Kidney tubule cell (primary cell): Measurements from ENCODE around the gene USP10.

Experiments used
- DNase-seq: peaks from one replicate; pipeline ENCODE4 v3.0.0-alpha.2; 2018; ENCODE audit warnings: low spot score

The USP10 gene

GRCh38 chr16:84699712-84700445 lies at the start of gene USP10:
Gene USP10, plus strand, starts transcription at chr16:84700000. Its CDS starts 91 bp downstream, at chr16:84700091.
- peak; percentile 91 for DNase-seq

GRCh38 chr16:84650062-84650991 lies 49.5 kb upstream of the USP10 start:
- peak; percentile 96 for DNase-seq

GRCh38 chr16:84652566-84652965 lies 47.2 kb upstream of the USP10 start:
- DNase-seq, result no peak

GRCh38 chr16:84654238-84654637 lies 45.6 kb upstream of the USP10 start:
- no peak for DNase-seq

GRCh38 chr16:84654998-84655397 lies 44.8 kb upstream of the USP10 start:
- no peak for DNase-seq

GRCh38 chr16:84656649-84657048 lies 43.2 kb upstream of the USP10 start:
- no peak for DNase-seq

- no peak for DNase-seq
Measured at GRCh38 chr16:84657229-84657837, 42.5 kb upstream of the USP10 start.

GRCh38 chr16:84658690-84659089 lies 41.1 kb upstream of the USP10 start:
- DNase-seq, result no peak

GRCh38 chr16:84659656-84660300 lies 40.0 kb upstream of the USP10 start:
- no peak for DNase-seq

GRCh38 chr16:84660973-84661372 lies 38.8 kb upstream of the USP10 start:
- DNase-seq, result no peak

GRCh38 chr16:84661418-84662060 lies 38.3 kb upstream of the USP10 start:
- DNase-seq, result no peak

- DNase-seq, result no peak
Measured at GRCh38 chr16:84662471-84662870, 37.3 kb upstream of the USP10 start.

GRCh38 chr16:84663433-84664101 lies 36.2 kb upstream of the USP10 start:
- no peak for DNase-seq

GRCh38 chr16:84665359-84665758 lies 34.4 kb upstream of the USP10 start:
- DNase-seq, result no peak

- DNase-seq, result no peak
Measured at GRCh38 chr16:84665843-84666242, 34.0 kb upstream of the USP10 start.

GRCh38 chr16:84667600-84668309 lies 32.0 kb upstream of the USP10 start:
- DNase-seq, result no peak

- DNase-seq, result no peak
Measured at GRCh38 chr16:84670063-84670462, 29.7 kb upstream of the USP10 start.

- peak; percentile 68 for DNase-seq
Measured at GRCh38 chr16:84672276-84673202, 27.3 kb upstream of the USP10 start.

GRCh38 chr16:84673203-84673535 lies 26.6 kb upstream of the USP10 start:
- peak; percentile 44 for DNase-seq
